Left lung (tissue), 10 donors: ENCODE data around the gene SPACA9. TPM values are rescaled to one million over a fixed set of nuclear protein-coding genes. Genes with fewer than 3 reads are reported as not detected.

Source experiments
- ATAC-seq: fragments of 200-7000 bp; cut with Tn5 transposase; one replicate; pipeline ENCODE4 v1.9.1; 2020; ENCODE audit warnings: moderate library complexity
- DNase-seq, 4 donors: peaks; one replicate each; pipeline ENCODE4 v3.0.0-alpha.2; 2013 to 2020
- H3K27ac ChIP-seq, 2 donors: fragments of 200-600 bp; sonication (generic) in 1 of 2; one replicate each; pipeline versions ENCODE4 v1.5.0 to v1.8.0; 2020 to 2021
- H3K27me3 ChIP-seq, 2 donors: fragments of 200-600 bp; sonication (generic) in 1 of 2; one replicate each; pipeline versions ENCODE4 v1.5.0 to v1.8.0; 2020 to 2021
- H3K36me3 ChIP-seq, 2 donors: fragments of 200-600 bp; sonication (generic) in 1 of 2; one replicate each; pipeline versions ENCODE4 v1.5.0 to v1.8.0; 2020 to 2021
- H3K4me1 ChIP-seq, 2 donors: fragments of 200-600 bp; one replicate each; pipeline ENCODE4 v1.8.0; 2021
- H3K4me3 ChIP-seq, 2 donors: fragments of 200-600 bp; sonication (generic) in 1 of 2; one replicate each; pipeline versions ENCODE4 v1.5.0 to v1.8.0; 2020 to 2021; ENCODE audit warnings: mild to moderate bottlenecking in 1 of 2
- H3K9me3 ChIP-seq, 2 donors: fragments of 200-600 bp; sonication (generic) in 1 of 2; one replicate each; pipeline versions ENCODE4 v1.5.0 to v1.8.0; 2020 to 2021
- intact Hi-C, 2 donors: fragments of 100-400 bp; cut with DNase I; formaldehyde crosslinking; loops; one replicate each; pipeline versions ENCODE4 v1.11.2 to v1.14.2; 2022
- polyA plus RNA-seq, 6 donors: library from polyadenylated mRNA; unstranded; fragments of 120-200 nt; gene quantifications; one replicate each; pipeline ENCODE4 v1.2.1, GENCODE V29; 2013; ENCODE audit not compliant: insufficient read length in 6 of 6
- total RNA-seq, 2 donors: library from RNA; stranded (reverse); fragmentation: NEBNext Ultra II Directional; extraction: Animal tissue kit (Norgen Biotek cat#: 25700); gene quantifications; one replicate each; pipeline ENCODE4 v1.2.1, GENCODE V29; 2021
- TF ChIP-seq, protein P1 (sequence below), 2 donors: fragments of 200-600 bp; sonication (generic) in 1 of 2; IDR thresholded peaks; one replicate each; pipeline versions ENCODE4 v1.5.0 to v1.8.0; 2021; ENCODE audit warnings: antibody characterized with exemption in 2 of 2
- donor health status: DM: no; HTN: yes; CAD: no.
- donor health status: DM: no; HTN: no; CAD: no.

The SPACA9 gene
- total and polyA plus RNA-seq, 8 donors = 6.9 to 13.4 (median 9.8) TPM

GRCh38 chr9:132883349-132884294, 4.9 kb downstream of the SPACA9 start:
- H3K4me1 ChIP-seq = peaks cover 0 to 9% of the 10 kb centered on the region in 2 donors
- no peaks in the 10 kb centered on the region for H3K9me3 ChIP-seq
- TF ChIP-seq, protein P1, sequence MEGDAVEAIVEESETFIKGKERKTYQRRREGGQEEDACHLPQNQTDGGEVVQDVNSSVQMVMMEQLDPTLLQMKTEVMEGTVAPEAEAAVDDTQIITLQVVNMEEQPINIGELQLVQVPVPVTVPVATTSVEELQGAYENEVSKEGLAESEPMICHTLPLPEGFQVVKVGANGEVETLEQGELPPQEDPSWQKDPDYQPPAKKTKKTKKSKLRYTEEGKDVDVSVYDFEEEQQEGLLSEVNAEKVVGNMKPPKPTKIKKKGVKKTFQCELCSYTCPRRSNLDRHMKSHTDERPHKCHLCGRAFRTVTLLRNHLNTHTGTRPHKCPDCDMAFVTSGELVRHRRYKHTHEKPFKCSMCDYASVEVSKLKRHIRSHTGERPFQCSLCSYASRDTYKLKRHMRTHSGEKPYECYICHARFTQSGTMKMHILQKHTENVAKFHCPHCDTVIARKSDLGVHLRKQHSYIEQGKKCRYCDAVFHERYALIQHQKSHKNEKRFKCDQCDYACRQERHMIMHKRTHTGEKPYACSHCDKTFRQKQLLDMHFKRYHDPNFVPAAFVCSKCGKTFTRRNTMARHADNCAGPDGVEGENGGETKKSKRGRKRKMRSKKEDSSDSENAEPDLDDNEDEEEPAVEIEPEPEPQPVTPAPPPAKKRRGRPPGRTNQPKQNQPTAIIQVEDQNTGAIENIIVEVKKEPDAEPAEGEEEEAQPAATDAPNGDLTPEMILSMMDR (IDR thresholded peaks at IDR 0.05) = no peak
- intact Hi-C loops = no loop called here
- no peaks in the 10 kb centered on the region for H3K27me3 ChIP-seq
- no peak overlapping the region for H3K4me3 ChIP-seq
- no peak for DNase-seq
- ATAC-seq = no peak
- no peaks in the 10 kb centered on the region for H3K36me3 ChIP-seq
- no peak overlapping the region for H3K27ac ChIP-seq

DNA sequence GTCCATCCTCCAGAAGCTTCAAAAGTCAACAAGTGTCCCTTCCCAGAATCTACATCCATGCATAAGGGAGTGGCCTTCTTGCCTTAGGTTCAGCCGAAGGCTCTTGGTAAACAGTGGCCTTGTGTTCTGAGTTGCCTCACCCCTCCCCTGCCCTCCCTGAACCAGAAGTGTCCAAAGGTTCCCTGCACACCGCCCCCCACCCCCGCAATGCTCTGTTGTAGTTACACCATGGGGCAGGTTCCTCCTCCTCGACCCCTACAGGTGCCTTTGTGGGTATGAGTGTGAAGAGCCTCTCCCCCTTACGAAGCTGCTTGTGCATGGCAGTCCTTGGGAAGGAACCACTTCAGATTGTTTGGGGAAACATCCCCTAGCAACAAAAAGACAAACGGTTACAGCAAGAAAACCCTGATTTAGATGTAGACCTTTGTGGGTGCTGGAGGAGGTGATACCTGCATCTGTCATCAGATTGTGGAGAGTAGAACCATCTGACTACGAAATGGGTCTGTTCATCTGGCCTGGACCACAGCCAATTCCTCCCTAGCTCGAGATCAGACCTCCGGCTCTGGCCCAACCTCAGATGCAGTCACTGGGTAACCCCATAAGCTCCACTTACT, 7.1 kb downstream of the SPACA9 start:
- peak; percentile 81 for ATAC-seq

DNA sequence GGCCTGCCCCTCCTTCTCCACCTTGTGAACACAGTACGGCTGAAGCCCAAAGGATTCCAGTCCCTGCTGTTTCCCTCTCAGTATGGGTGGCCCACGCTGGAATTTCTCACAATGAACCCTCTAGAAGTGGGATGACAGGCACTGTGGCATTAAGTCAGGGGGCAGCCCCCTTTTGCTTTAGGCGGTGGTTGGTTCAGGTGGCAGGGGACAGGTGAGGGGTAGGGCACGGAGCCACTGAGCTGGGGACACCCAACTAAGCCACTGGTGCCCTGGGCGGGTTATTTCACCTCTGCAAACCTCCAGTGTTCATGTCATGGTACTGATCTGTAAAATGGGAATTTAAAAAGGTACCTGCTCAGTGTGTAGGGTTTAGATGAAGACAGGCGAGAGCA, 7.6 kb downstream of the SPACA9 start:
- DNase-seq = no peak
- Histone ChIP-seq H3K9me3 (no peaks in the 10 kb centered on the region), H3K27ac (no peak overlapping the region), H3K4me3 (no peak overlapping the region), H3K27me3 (no peaks in the 10 kb centered on the region), H3K4me1 (no peaks in the 10 kb centered on the region), H3K36me3 (no peaks in the 10 kb centered on the region)
- ATAC-seq = peak; percentile 43
- TF ChIP-seq, protein P1 (IDR thresholded peaks at IDR 0.05) = no peak
- intact Hi-C loops = no loop called here

More for the DNA sequence above, 7.1 kb downstream of the SPACA9 start:
- Histone ChIP-seq H3K36me3 (no peaks in the 10 kb centered on the region), H3K4me1 (no peaks in the 10 kb centered on the region), H3K9me3 (no peaks in the 10 kb centered on the region), H3K27me3 (no peaks in the 10 kb centered on the region), H3K4me3 (no peak overlapping the region), H3K27ac (no peak overlapping the region)
- peak in 2 of 4 donors; percentile 30 to 31 for DNase-seq
- TF ChIP-seq, protein P1 (IDR thresholded peaks at IDR 0.05) = no peak
- intact Hi-C loops = no loop called here

- Histone ChIP-seq H3K4me3 (no peak overlapping the region), H3K9me3 (no peaks in the 10 kb centered on the region), H3K36me3 (peaks cover 0 to 5% of the 10 kb centered on the region in 2 donors), H3K4me1 (no peaks in the 10 kb centered on the region), H3K27me3 (no peaks in the 10 kb centered on the region), H3K27ac (no peak overlapping the region)
- TF ChIP-seq, protein P1 (IDR thresholded peaks at IDR 0.05) = no peak
- intact Hi-C loops = no loop called here
- no peak for ATAC-seq
- peak in 1 of 4 donors; percentile 14 for DNase-seq
Observed at GRCh38 chr9:132887181-132888120, 8.8 kb downstream of the SPACA9 start.
